ENCODE measurements around the gene MEG3. TPM values are rescaled to one million over a fixed set of nuclear protein-coding genes. Genes with fewer than 3 reads are reported as not detected.

The MEG3 gene
- total and polyA plus RNA-seq, 2 donors from 2014 or later = 24.0 to 29.6 TPM

- no peak overlapping the region for H3K4me3 ChIP-seq (ENCODE audit: low read length in 3 of 3)
- DNase-seq (peak in 2 of 5 donors; percentile 11 to 41), FAIRE-seq (no peak)
- intact Hi-C loops (cut with DNase I) = no loop called here
- H3K9me3 ChIP-seq (ENCODE audit: control insufficient read depth in 2 of 3, insufficient read depth in 1 of 3, low read length in 3 of 3) = no peaks in the 10 kb centered on the region
- no peak overlapping the region for H3K9ac ChIP-seq (ENCODE audit: low read length in 3 of 3)
- TF ChIP-seq, protein P1, sequence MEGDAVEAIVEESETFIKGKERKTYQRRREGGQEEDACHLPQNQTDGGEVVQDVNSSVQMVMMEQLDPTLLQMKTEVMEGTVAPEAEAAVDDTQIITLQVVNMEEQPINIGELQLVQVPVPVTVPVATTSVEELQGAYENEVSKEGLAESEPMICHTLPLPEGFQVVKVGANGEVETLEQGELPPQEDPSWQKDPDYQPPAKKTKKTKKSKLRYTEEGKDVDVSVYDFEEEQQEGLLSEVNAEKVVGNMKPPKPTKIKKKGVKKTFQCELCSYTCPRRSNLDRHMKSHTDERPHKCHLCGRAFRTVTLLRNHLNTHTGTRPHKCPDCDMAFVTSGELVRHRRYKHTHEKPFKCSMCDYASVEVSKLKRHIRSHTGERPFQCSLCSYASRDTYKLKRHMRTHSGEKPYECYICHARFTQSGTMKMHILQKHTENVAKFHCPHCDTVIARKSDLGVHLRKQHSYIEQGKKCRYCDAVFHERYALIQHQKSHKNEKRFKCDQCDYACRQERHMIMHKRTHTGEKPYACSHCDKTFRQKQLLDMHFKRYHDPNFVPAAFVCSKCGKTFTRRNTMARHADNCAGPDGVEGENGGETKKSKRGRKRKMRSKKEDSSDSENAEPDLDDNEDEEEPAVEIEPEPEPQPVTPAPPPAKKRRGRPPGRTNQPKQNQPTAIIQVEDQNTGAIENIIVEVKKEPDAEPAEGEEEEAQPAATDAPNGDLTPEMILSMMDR (IDR thresholded peaks at IDR 0.05; ENCODE audit: borderline replicate concordance, extremely low read depth, insufficient read depth) = no peak
- H3K27me3 ChIP-seq (ENCODE audit: control insufficient read depth, insufficient read depth, low read length) = no peaks in the 10 kb centered on the region
- no peak overlapping the region for H3K27ac ChIP-seq (ENCODE audit: low read depth in 2 of 2, low read length in 2 of 2)
- no peaks in the 10 kb centered on the region for H3K36me3 ChIP-seq (ENCODE audit: control insufficient read depth in 2 of 3, insufficient read depth in 3 of 3, low read length in 3 of 3)
- H3K4me1 ChIP-seq (ENCODE audit: control insufficient read depth in 2 of 3, insufficient read depth in 2 of 3, low read depth in 1 of 3, low read length in 3 of 3) = no peaks in the 10 kb centered on the region
Measured at GRCh38 chr14:100864206-100864605, 38.3 kb downstream of the MEG3 start.

DNA sequence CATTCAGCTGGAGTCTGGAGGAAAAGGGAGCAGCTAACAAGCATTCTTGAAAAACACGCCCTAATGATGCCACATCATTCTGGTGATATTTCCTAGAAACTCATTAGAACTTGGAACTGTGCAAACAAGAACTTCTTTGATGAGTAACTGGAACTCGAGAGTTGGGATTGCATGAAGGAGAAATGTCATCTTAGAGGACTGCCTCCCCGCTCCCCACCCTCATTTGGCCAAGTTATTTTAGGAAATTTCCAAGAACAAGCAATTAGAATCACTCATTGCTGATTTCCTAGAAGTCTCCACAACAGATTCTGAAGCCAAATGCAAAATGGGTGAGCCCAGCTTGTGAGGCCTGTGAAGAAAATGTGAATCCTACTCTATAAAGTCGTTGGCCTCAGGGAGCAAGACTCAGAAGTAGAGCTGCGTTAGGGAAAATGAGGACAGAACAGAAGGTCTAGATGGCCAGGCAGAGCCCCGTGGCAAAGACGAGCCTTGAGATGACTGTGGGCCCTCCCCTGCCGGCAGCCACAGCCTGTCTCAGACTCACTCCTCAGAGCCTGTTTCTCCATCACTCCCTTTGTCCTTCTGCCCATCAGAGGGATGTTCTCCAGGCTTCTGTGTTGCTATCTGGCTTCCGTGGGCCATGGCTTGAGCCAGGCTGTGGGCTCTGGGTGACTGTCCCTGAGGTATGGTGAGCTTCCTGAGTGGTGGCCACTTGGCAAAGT lies 39.2 kb downstream of the MEG3 start:
- no peaks in the 10 kb centered on the region for H3K36me3 ChIP-seq (ENCODE audit: control insufficient read depth in 2 of 3, insufficient read depth in 3 of 3, low read length in 3 of 3)
- DNase-seq = no peak
- no peak overlapping the region for H3K27ac ChIP-seq (ENCODE audit: low read depth in 2 of 2, low read length in 2 of 2)
- H3K9ac ChIP-seq (ENCODE audit: low read length in 3 of 3) = no peak overlapping the region
- TF ChIP-seq, protein P1 (IDR thresholded peaks at IDR 0.05; ENCODE audit: borderline replicate concordance, extremely low read depth, insufficient read depth) = no peak
- no peaks in the 10 kb centered on the region for H3K27me3 ChIP-seq (ENCODE audit: control insufficient read depth, insufficient read depth, low read length)
- H3K9me3 ChIP-seq (ENCODE audit: control insufficient read depth in 2 of 3, insufficient read depth in 1 of 3, low read length in 3 of 3) = no peaks in the 10 kb centered on the region
- intact Hi-C loops (cut with DNase I) = no loop called here
- no peak overlapping the region for H3K4me3 ChIP-seq (ENCODE audit: low read length in 3 of 3)
- no peak for FAIRE-seq
- no peaks in the 10 kb centered on the region for H3K4me1 ChIP-seq (ENCODE audit: control insufficient read depth in 2 of 3, insufficient read depth in 2 of 3, low read depth in 1 of 3, low read length in 3 of 3)

GRCh38 chr14:100865682-100866591 lies 40.0 kb downstream of the MEG3 start:
- H3K9me3 ChIP-seq (ENCODE audit: control insufficient read depth in 2 of 3, insufficient read depth in 1 of 3, low read length in 3 of 3) = no peaks in the 10 kb centered on the region
- intact Hi-C loops (cut with DNase I) = no loop called here
- H3K4me1 ChIP-seq (ENCODE audit: control insufficient read depth in 2 of 3, insufficient read depth in 2 of 3, low read depth in 1 of 3, low read length in 3 of 3) = no peaks in the 10 kb centered on the region
- no peaks in the 10 kb centered on the region for H3K36me3 ChIP-seq (ENCODE audit: control insufficient read depth in 2 of 3, insufficient read depth in 3 of 3, low read length in 3 of 3)
- FAIRE-seq (no peak), DNase-seq (peak in 3 of 5 donors; percentile 34 to 54 (median 44))
- no peaks in the 10 kb centered on the region for H3K27me3 ChIP-seq (ENCODE audit: control insufficient read depth, insufficient read depth, low read length)
- H3K27ac ChIP-seq (ENCODE audit: low read depth in 2 of 2, low read length in 2 of 2) = no peak overlapping the region
- TF ChIP-seq, protein P1 (IDR thresholded peaks at IDR 0.05; ENCODE audit: borderline replicate concordance, extremely low read depth, insufficient read depth) = no peak
- H3K9ac ChIP-seq (ENCODE audit: low read length in 3 of 3) = no peak overlapping the region
- H3K4me3 ChIP-seq (ENCODE audit: low read length in 3 of 3) = no peak overlapping the region

Measured in kidney (tissue), 14 donors.